NCI-H69 (cell line): ENCODE results near the gene RING1.
A peak's percentile ranks its signal among the peaks of the same experiment; 100 is the strongest.

Experiments
- DNase-seq: peaks from one replicate; lab custom pipeline; 2025; lab: John Stamatoyannopoulos, UW

RING1 gene

GRCh38 chr6:33171880-33172687 is 36.2 kb upstream of the RING1 start:
- no peak for DNase-seq

- DNase-seq = peak; percentile 31
Measured at GRCh38 chr6:33172688-33173534, 35.4 kb upstream of the RING1 start.

GRCh38 chr6:33173535-33174180 is 34.6 kb upstream of the RING1 start:
- no peak for DNase-seq

GRCh38 chr6:33174784-33175183 is 33.5 kb upstream of the RING1 start:
- DNase-seq = no peak

- no peak for DNase-seq
Measured at GRCh38 chr6:33175436-33176069, 32.7 kb upstream of the RING1 start.

GRCh38 chr6:33176906-33177305 is 31.4 kb upstream of the RING1 start:
- DNase-seq = no peak

- no peak for DNase-seq
Measured at GRCh38 chr6:33177552-33178446, 30.5 kb upstream of the RING1 start.

- DNase-seq = no peak
Measured at GRCh38 chr6:33178755-33179475, 29.4 kb upstream of the RING1 start.

- DNase-seq = no peak
Measured at GRCh38 chr6:33181141-33181540, 27.2 kb upstream of the RING1 start.

- no peak for DNase-seq
Measured at GRCh38 chr6:33183071-33183683, 25.1 kb upstream of the RING1 start.

- DNase-seq = no peak
Measured at GRCh38 chr6:33185190-33185589, 23.1 kb upstream of the RING1 start.

- no peak for DNase-seq
Measured at GRCh38 chr6:33185654-33186187, 22.6 kb upstream of the RING1 start.

- DNase-seq = no peak
Measured at GRCh38 chr6:33187809-33188208, 20.5 kb upstream of the RING1 start.

GRCh38 chr6:33189164-33189563 is 19.1 kb upstream of the RING1 start:
- no peak for DNase-seq

GRCh38 chr6:33189625-33190448 is 18.5 kb upstream of the RING1 start:
- DNase-seq = no peak

- DNase-seq = no peak
Measured at GRCh38 chr6:33190504-33191107, 17.7 kb upstream of the RING1 start.

- DNase-seq = peak; percentile 37
Measured at GRCh38 chr6:33191383-33192104, 16.8 kb upstream of the RING1 start.
